HepG2 (cell line): ENCODE results near the gene HES1. TPM values are rescaled to one million over a fixed set of nuclear protein-coding genes. Genes with fewer than 3 reads are reported as not detected.

Experiments
- ATAC-seq: fragments of 200-7000 bp; cut with Tn5 transposase; 3 replicates; pipeline ENCODE4 v1.9.1; 2020; ENCODE audit warnings: mild to moderate bottlenecking, moderate library complexity
- BruUV-seq: library from RNA; stranded (reverse); fragments of 400-500 nt; replicated peaks from 2 replicates; lab custom pipeline; 2021; lab: Mats Ljungman, UMichigan
- CTCF ChIA-PET: fragments of 300-600 bp; formaldehyde crosslinking; extraction: SDS; loops from one replicate; lab custom pipeline; 2021; ENCODE audit warnings: low total read pairs, inconsistent platforms, low intra/inter-chr PET ratio; lab: Yijun Ruan, JAX
- POLR2A ChIA-PET: fragments of 350-600 bp; sonication (Branson Sonifier 250); formaldehyde crosslinking; loops from one replicate; lab custom pipeline; 2020; ENCODE audit warnings: antibody characterized with exemption, inconsistent platforms; lab: Yijun Ruan, JAX
- DNase-seq: peaks from one replicate; pipeline ENCODE4 v3.0.0-alpha.2; 2015; ENCODE audit warnings: low spot score
- FAIRE-seq: peaks from 3 replicates; lab custom pipeline; 2011; peaks lifted over from hg19 to GRCh38; lab: Jason Lieb, UNC
- H2AFZ ChIP-seq: one replicate; pipeline ENCODE4 v1.6.1; 2011; ENCODE audit warnings: low read length, inconsistent platforms
- H3K27ac ChIP-seq: fragments of 300-600 bp; 3 replicates; pipeline ENCODE4 v1.8.0; 2011; ENCODE audit warnings: mixed run types, mild to moderate bottlenecking, mixed read lengths, low read length, inconsistent platforms; ENCODE audit not compliant: insufficient read depth; ENCODE audit errors: extremely low read length
- H3K27me3 ChIP-seq, 2 experiments: fragments of 200-600 bp in 1 of 2; 2 replicates in 1 of 2; 3 replicates in 1 of 2; pipeline versions ENCODE4 v1.6.0 to v1.8.0; 2011; ENCODE audit warnings: low read length in 2 of 2, mild to moderate bottlenecking in 2 of 2, moderate library complexity in 2 of 2, inconsistent platforms in 1 of 2; ENCODE audit not compliant: insufficient read depth in 2 of 2, control insufficient read depth in 1 of 2
- H3K36me3 ChIP-seq, 2 experiments: fragments of 200-600 bp in 1 of 2; replicated peaks in 1 of 2; 2 replicates in 1 of 2; 3 replicates in 1 of 2; pipeline versions ENCODE4 v1.5.1 to v1.8.0; 2011; ENCODE audit warnings: low read length in 2 of 2, inconsistent platforms in 1 of 2; ENCODE audit not compliant: insufficient read depth in 2 of 2, control insufficient read depth in 1 of 2
- H3K4me1 ChIP-seq: 2 replicates; pipeline ENCODE4 v1.5.1; 2012; ENCODE audit warnings: low read length, inconsistent platforms; ENCODE audit not compliant: insufficient read depth
- H3K4me2 ChIP-seq: 2 replicates; pipeline ENCODE4 v1.6.0; 2011; ENCODE audit warnings: low read depth, low read length, inconsistent platforms
- H3K4me3 ChIP-seq, 3 experiments: fragments of 200-600 bp in 1 of 3; sonication (generic), shearing (Covaris generic) in 1 of 3; replicated peaks in 1 of 3; 2 replicates each; pipeline ENCODE4 v1.5.1; 2011 to 2016; ENCODE audit warnings: low read length in 3 of 3, inconsistent platforms in 2 of 3, low read depth in 2 of 3, mild to moderate bottlenecking in 2 of 3, control low read depth in 1 of 3, mixed read lengths in 1 of 3; ENCODE audit not compliant: insufficient read depth in 1 of 3
- H3K79me2 ChIP-seq: one replicate; pipeline ENCODE4 v1.6.1; 2011; ENCODE audit warnings: low read length, inconsistent platforms; ENCODE audit not compliant: insufficient read depth
- H3K9ac ChIP-seq: 2 replicates; pipeline ENCODE4 v1.6.0; 2011; ENCODE audit warnings: mild to moderate bottlenecking, low read depth, low read length, inconsistent platforms; ENCODE audit not compliant: insufficient read depth
- H3K9me3 ChIP-seq: 2 replicates; pipeline ENCODE4 v1.5.1; 2012; ENCODE audit warnings: mild to moderate bottlenecking, low read length
- H4K20me1 ChIP-seq: 2 replicates; pipeline ENCODE4 v1.6.0; 2011; ENCODE audit warnings: inconsistent platforms, mild to moderate bottlenecking, low read length, moderate library complexity; ENCODE audit not compliant: insufficient read depth
- HNRNPL ChIP-seq: fragments of 200-400 bp; formaldehyde crosslinking; IDR thresholded peaks from 2 replicates; pipeline ENCODE4 v1.6.1; 2017; ENCODE audit warnings: mild to moderate bottlenecking, low read depth, low read length
- HOXA5 ChIP-seq: sonication (generic); formaldehyde crosslinking; IDR thresholded peaks from 2 replicates; pipeline ENCODE4 v1.4.0; 2020; ENCODE audit warnings: missing genetic modification reagents
- MAFK ChIP-seq, 2 experiments: IDR thresholded peaks in 1 of 2; conservative IDR thresholded peaks in 1 of 2; 2 replicates each; pipeline ENCODE4 v1.6.1; 2011; ENCODE audit warnings: improper control_type of control experiment in 2 of 2, low read length in 2 of 2
- MTF1 ChIP-seq: sonication (generic); formaldehyde crosslinking; IDR thresholded peaks from 2 replicates; pipeline ENCODE4 v1.5.0; 2020; ENCODE audit warnings: missing genetic modification reagents
- NCOA2 ChIP-seq: sonication (generic); formaldehyde crosslinking; IDR thresholded peaks from 2 replicates; pipeline ENCODE4 v1.8.0; 2022; ENCODE audit warnings: inconsistent platforms
- RARG ChIP-seq: sonication (generic); formaldehyde crosslinking; IDR thresholded peaks from 2 replicates; pipeline ENCODE4 v1.4.0; 2020; ENCODE audit warnings: low read depth, mild to moderate bottlenecking, missing genetic modification reagents
- RFX1 ChIP-seq: fragments of 450-650 bp; IDR thresholded peaks from 2 replicates; pipeline ENCODE4 v1.6.1; 2017
- SIN3A ChIP-seq: IDR thresholded peaks from 2 replicates; pipeline ENCODE4 v1.6.1; 2011; ENCODE audit warnings: low read depth, mild to moderate bottlenecking, control low read depth, low read length, borderline replicate concordance
- ZNF350 ChIP-seq: sonication (generic); formaldehyde crosslinking; IDR thresholded peaks from 2 replicates; pipeline ENCODE4 v1.4.0; 2020; ENCODE audit warnings: mild to moderate bottlenecking, low read depth, missing genetic modification reagents, borderline replicate concordance
- ZNF431 ChIP-seq: sonication (generic); formaldehyde crosslinking; IDR thresholded peaks from 2 replicates; pipeline ENCODE4 v1.9.0; 2022; ENCODE audit warnings: missing genetic modification reagents, low read depth, mild to moderate bottlenecking, borderline replicate concordance
- ZNF580 ChIP-seq: IDR thresholded peaks from 2 replicates; pipeline ENCODE4 v1.6.1; 2016; ENCODE audit warnings: low read depth, borderline replicate concordance
- WGBS: methylation state at CpG from one replicate; pipeline ENCODE4 v1.1.6; 2017; ENCODE audit warnings: low lambda C conversion rate; 5-methylcytosine and 5-hydroxymethylcytosine counted together
- in situ Hi-C: cut with HindIII; loops from 2 replicates; pipeline ENCODE4 v1.10.0; 2017; ENCODE audit warnings: low pct_unique_long_range_greater_than_20kb; ENCODE audit not compliant: extremely low pct_ligation_motif_present
- intact Hi-C: fragments of 100-400 bp; cut with micrococcal nuclease; formaldehyde crosslinking; loops from one replicate; pipeline ENCODE4 v1.10.0; 2022; ENCODE audit not compliant: unreplicated experiment
- polyA plus RNA-seq, 8 experiments: library from polyadenylated mRNA; depleted of rRNA in 3 of 8; stranded (reverse) in 7 of 8; unstranded in 1 of 8; fragments of >200 nt; fragmentation: Illumina TruSeq in 4 of 8; extraction: Trizol in 4 of 8; gene quantifications; 2 replicates each; pipeline versions ENCODE4 v1.2.1 to v1.2.3, GENCODE V29; 2011 to 2016; ENCODE audit warnings: low read depth in 4 of 8, missing spikeins in 1 of 8, mixed read lengths in 1 of 8; ENCODE audit not compliant: insufficient read depth in 1 of 8
- total RNA-seq, 5 experiments: library from RNA; depleted of rRNA; stranded (reverse); fragments of >200 nt; fragmentation: Illumina TruSeq; extraction: Trizol; gene quantifications; 2 replicates each; pipeline ENCODE4 v1.2.3, GENCODE V29; 2016; ENCODE audit warnings: low read depth in 1 of 5
- TF ChIP-seq, protein P1 (sequence below): IDR thresholded peaks from 2 replicates; pipeline ENCODE4 v1.6.1; 2012; ENCODE audit warnings: low read length, improper control_type of control experiment

The HES1 gene
- total and polyA plus RNA-seq, 2 of the 13 experiments (the other 11 are each of a cell fraction or from before 2014, with no cell fraction given): 15.4 to 19.8 TPM

DNA sequence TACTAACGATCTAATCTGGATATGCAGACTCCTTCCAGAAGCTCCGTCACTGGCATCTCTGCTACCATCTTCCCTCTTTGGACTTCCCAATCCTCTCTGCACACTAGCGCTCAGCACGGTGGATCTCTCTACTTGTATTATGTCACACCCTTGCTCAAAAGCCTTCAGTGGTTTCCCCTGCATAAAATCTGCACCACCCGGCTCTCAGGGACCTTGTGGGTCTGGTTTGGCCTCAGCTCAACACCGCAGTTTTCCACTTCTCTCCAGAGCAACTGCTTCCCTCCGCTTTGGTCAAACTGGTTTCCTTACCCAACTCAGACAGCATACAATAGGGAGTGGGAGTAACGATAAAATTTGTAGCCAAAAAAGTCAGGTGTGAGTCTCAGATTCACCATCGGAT, 30.7 kb upstream of the HES1 start:
- CTCF ChIA-PET: no interaction called here
- 92% methylated on average over 9 of the region's 9 CpGs for WGBS

More for the DNA sequence above, 30.7 kb upstream of the HES1 start:
- ATAC-seq (no peak), DNase-seq (no peak), FAIRE-seq (no peak)
- peaks cover 59% of the 10 kb centered on the region for H3K4me1 ChIP-seq
- no peaks in the 10 kb centered on the region for H4K20me1 ChIP-seq
- POLR2A ChIA-PET: interaction anchor here (0.9 to 1.6 kb wide), 2 partner anchors 27 to 29 kb away, joined by 3 to 6 read pairs; no protein-coding TSS in a partner anchor
- H3K79me2 ChIP-seq: no peaks in the 10 kb centered on the region
- no peaks in the 10 kb centered on the region for H3K9me3 ChIP-seq
- no TSS peak for BruUV-seq
- no peak overlapping the region for H3K4me3 ChIP-seq
- no peak overlapping the region for H3K4me2 ChIP-seq
- H3K27ac ChIP-seq: no peak overlapping the region
- intact Hi-C loops: no loop called here
- in situ Hi-C loops: no loop called here
- H3K9ac ChIP-seq: no peak overlapping the region
- TF ChIP-seq RFX1: no peak
- TF ChIP-seq ZNF580 (CRISPR knock-in tag): no peak
- TF ChIP-seq MTF1 (CRISPR knock-in tag): no peak
- TF ChIP-seq MAFK (conservative IDR thresholded peaks at IDR 0.05 in 1 of 2, IDR thresholded peaks at IDR 0.05 in 1 of 2; ENCODE audit: low read length in 2 of 2): no peak
- no peak for TF ChIP-seq SIN3A
- no peak for TF ChIP-seq ZNF350
- no peak for TF ChIP-seq HNRNPL
- TF ChIP-seq, protein P1, sequence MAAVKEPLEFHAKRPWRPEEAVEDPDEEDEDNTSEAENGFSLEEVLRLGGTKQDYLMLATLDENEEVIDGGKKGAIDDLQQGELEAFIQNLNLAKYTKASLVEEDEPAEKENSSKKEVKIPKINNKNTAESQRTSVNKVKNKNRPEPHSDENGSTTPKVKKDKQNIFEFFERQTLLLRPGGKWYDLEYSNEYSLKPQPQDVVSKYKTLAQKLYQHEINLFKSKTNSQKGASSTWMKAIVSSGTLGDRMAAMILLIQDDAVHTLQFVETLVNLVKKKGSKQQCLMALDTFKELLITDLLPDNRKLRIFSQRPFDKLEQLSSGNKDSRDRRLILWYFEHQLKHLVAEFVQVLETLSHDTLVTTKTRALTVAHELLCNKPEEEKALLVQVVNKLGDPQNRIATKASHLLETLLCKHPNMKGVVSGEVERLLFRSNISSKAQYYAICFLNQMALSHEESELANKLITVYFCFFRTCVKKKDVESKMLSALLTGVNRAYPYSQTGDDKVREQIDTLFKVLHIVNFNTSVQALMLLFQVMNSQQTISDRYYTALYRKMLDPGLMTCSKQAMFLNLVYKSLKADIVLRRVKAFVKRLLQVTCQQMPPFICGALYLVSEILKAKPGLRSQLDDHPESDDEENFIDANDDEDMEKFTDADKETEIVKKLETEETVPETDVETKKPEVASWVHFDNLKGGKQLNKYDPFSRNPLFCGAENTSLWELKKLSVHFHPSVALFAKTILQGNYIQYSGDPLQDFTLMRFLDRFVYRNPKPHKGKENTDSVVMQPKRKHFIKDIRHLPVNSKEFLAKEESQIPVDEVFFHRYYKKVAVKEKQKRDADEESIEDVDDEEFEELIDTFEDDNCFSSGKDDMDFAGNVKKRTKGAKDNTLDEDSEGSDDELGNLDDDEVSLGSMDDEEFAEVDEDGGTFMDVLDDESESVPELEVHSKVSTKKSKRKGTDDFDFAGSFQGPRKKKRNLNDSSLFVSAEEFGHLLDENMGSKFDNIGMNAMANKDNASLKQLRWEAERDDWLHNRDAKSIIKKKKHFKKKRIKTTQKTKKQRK: no peak
- no peak for TF ChIP-seq RARG (CRISPR knock-in tag)
- no peak for TF ChIP-seq HOXA5 (CRISPR knock-in tag)
- TF ChIP-seq ZNF431: no peak
- no peak for TF ChIP-seq NCOA2 (CRISPR knock-in tag)
- no peak overlapping the region for H2AFZ ChIP-seq
- H3K27me3 ChIP-seq: no peaks in the 10 kb centered on the region
- H3K36me3 ChIP-seq: no peaks in the 10 kb centered on the region
